Lung (tissue), 12 donors: Measurements from ENCODE around the gene WBP4. TPM values are rescaled to one million over a fixed set of nuclear protein-coding genes. Genes with fewer than 3 reads are reported as not detected.
"Not testable (repeated sequence)": the region's sequence is repeated elsewhere in the genome, so short reads cannot be mapped to it uniquely, and the experiment has no call there.

Experiments used
- ATAC-seq: fragments of 200-7000 bp; cut with Tn5 transposase; one replicate; pipeline ENCODE4 v1.9.1; 2020; ENCODE audit warnings: moderate number of reproducible peaks; ENCODE audit not compliant: insufficient read depth, low FRiP score
- DNase-seq, 3 donors: peaks; one replicate each; pipeline ENCODE4 v3.0.0-alpha.2; 2013 to 2017
- H3K27ac ChIP-seq, 2 donors: one replicate each; pipeline ENCODE4 v1.5.1; 2013; ENCODE audit warnings: mild to moderate bottlenecking in 2 of 2, moderate library complexity in 2 of 2, control low read depth in 1 of 2, inconsistent platforms in 1 of 2, low read depth in 1 of 2, low read length in 1 of 2
- H3K27me3 ChIP-seq, 3 donors: one replicate each; pipeline ENCODE4 v1.5.1; 2013; ENCODE audit warnings: low read length in 2 of 3; ENCODE audit not compliant: control insufficient read depth in 3 of 3, insufficient read depth in 3 of 3
- H3K36me3 ChIP-seq, 4 donors: one replicate each; pipeline ENCODE4 v1.5.1; 2013; ENCODE audit warnings: low read length in 4 of 4, mild to moderate bottlenecking in 1 of 4, moderate library complexity in 1 of 4; ENCODE audit not compliant: control insufficient read depth in 4 of 4, insufficient read depth in 4 of 4
- H3K4me1 ChIP-seq, 5 donors: one replicate each; pipeline ENCODE4 v1.5.1; 2013; ENCODE audit warnings: low read length in 5 of 5, mild to moderate bottlenecking in 2 of 5, moderate library complexity in 1 of 5; ENCODE audit not compliant: control insufficient read depth in 5 of 5, insufficient read depth in 5 of 5
- H3K4me3 ChIP-seq: one replicate; pipeline ENCODE4 v1.5.1; 2013; ENCODE audit warnings: mild to moderate bottlenecking, control low read depth, moderate library complexity
- H3K9ac ChIP-seq, 2 donors: one replicate each; pipeline ENCODE4 v1.5.1; 2013; ENCODE audit warnings: low read length in 2 of 2, control low read depth in 1 of 2; ENCODE audit not compliant: insufficient read depth in 1 of 2
- H3K9me3 ChIP-seq, 4 donors: one replicate each; pipeline ENCODE4 v1.5.1; 2013; ENCODE audit warnings: low read length in 3 of 4, mild to moderate bottlenecking in 1 of 4, moderate library complexity in 1 of 4; ENCODE audit not compliant: control insufficient read depth in 4 of 4, insufficient read depth in 3 of 4
- CTCF ChIP-seq: IDR thresholded peaks from 2 replicates; pipeline ENCODE4 v1.5.1; 2012; ENCODE audit warnings: mild to moderate bottlenecking; ENCODE audit errors: control extremely low read depth, extremely low read depth
- WGBS, 2 donors: extraction: QIAGEN DNeasy Blood & Tissue Kit; methylation state at CpG; one replicate each; pipeline ENCODE4 v1.1.7; 2013; 5-methylcytosine and 5-hydroxymethylcytosine counted together
- polyA plus RNA-seq, 2 donors: library from polyadenylated mRNA; stranded (reverse); fragments of 200-250 nt; gene quantifications; one replicate each; pipeline ENCODE4 v1.2.1, GENCODE V29; 2013
- total RNA-seq, 2 donors: library from RNA; depleted of rRNA in 1 of 2; stranded (reverse); fragments of >200 nt in 1 of 2; gene quantifications; one replicate each; pipeline ENCODE4 v1.2.1, GENCODE V29; 2014 to 2021
- donor health status: control.
- donor health status: control.
- donor health status: Bipolar disorder and iron deficiency.
- donor health status: healthy.
- donor health status: DM: yes; HTN: yes; CAD: no.

Gene WBP4
- total and polyA plus RNA-seq, 4 donors = 7.9 to 12.4 (median 9.4) TPM

DNA sequence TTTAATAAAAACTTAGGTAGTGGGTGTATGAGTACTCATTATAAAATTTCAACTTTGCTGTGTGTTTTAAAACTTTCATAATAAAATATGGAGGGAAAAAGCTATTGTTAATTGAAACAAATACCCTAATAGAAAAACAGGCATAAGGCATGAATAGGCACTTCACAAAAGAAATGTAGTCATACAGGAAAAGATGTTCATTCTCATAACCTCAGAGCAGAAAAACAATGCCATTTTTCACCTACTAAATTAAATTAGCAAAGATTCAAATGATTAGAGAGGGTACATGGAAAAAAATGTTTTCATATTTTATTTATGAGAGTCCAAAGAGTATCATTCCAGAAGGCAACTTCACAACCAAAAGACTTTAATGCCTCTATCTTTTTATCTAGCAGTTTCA is 21.6 kb upstream of the WBP4 start:
- Histone ChIP-seq H3K27ac (no peak overlapping the region), H3K4me1 (peaks cover 0 to 6% (median 0%) of the 10 kb centered on the region in 5 donors)
- DNase-seq = no peak

DNA sequence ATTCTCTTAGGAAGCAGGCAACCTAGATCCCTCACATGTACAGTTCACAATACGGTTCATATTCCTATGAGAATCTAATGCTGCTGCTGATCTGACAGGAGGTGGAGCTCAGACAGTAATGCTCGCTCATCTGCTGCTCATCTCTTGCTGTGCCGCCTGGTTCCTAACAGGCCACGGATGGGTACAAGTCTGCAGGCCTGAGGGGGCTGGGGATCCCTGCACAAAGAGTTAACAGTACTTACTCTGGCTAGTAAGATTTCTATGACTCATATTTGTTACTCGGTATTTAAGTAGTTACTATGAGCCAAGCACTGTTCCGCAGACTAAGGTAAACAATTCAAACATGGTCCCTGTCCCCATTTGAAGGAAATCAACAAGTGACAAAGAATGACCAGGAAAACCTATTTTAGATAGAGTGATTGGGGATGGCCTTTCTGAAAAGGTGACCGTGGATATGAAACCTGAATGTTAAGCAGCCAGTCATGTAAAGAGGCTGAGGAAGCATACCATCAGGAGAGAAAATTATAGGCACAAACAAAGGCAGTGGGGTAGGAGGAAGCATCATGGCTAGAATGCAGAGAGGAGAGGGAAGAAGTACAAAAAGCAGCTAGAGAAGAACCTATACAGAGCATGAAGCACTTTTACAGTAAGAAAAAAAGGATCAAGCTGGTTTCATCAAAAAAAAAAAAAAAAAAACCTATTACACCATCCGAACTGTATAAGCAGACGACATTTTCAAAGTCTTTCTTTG is 20.6 kb upstream of the WBP4 start:
- ATAC-seq = no peak

More for the DNA sequence above, 21.6 kb upstream of the WBP4 start:
- H3K36me3 ChIP-seq = no peaks in the 10 kb centered on the region
- H3K9me3 ChIP-seq = no peaks in the 10 kb centered on the region
- H3K27me3 ChIP-seq = no peaks in the 10 kb centered on the region
- no peak for TF ChIP-seq CTCF
- no peak overlapping the region for H3K9ac ChIP-seq
- H3K4me3 ChIP-seq = no peak overlapping the region
- no peak for ATAC-seq

GRCh38 chr13:41042419-41042818 is 18.9 kb upstream of the WBP4 start:
- DNase-seq, H3K27me3 ChIP-seq, H3K9ac ChIP-seq, ATAC-seq, H3K4me3 ChIP-seq, H3K9me3 ChIP-seq, H3K4me1 ChIP-seq, H3K36me3 ChIP-seq, H3K27ac ChIP-seq: not testable (repeated sequence)
- WGBS, 2 donors = 97% methylated on average over 2 to 3 of the region's 4 CpGs

More for the DNA sequence above, 20.6 kb upstream of the WBP4 start:
- no peaks in the 10 kb centered on the region for H3K27me3 ChIP-seq
- no peak overlapping the region for H3K9ac ChIP-seq
- no peak for DNase-seq
- no peak overlapping the region for H3K27ac ChIP-seq
- no peaks in the 10 kb centered on the region for H3K4me1 ChIP-seq
- no peaks in the 10 kb centered on the region for H3K36me3 ChIP-seq
- no peak for TF ChIP-seq CTCF
- H3K9me3 ChIP-seq = no peaks in the 10 kb centered on the region
- 77 to 79% methylated on average over 9 of the region's 9 CpGs for WGBS, 2 donors
- H3K4me3 ChIP-seq = no peak overlapping the region

GRCh38 chr13:41048640-41049039 is 12.7 kb upstream of the WBP4 start:
- 78 to 90% methylated on average over 5 of the region's 5 CpGs for WGBS, 2 donors
- ATAC-seq = no peak

More at GRCh38 chr13:41048640-41049039, 12.7 kb upstream of the WBP4 start:
- Histone ChIP-seq H3K4me3 (no peak overlapping the region), H3K36me3 (peaks cover 0 to 13% (median under 1%) of the 10 kb centered on the region in 4 donors), H3K27ac (no peak overlapping the region), H3K9ac (no peak overlapping the region), H3K9me3 (peaks cover 0 to 4% (median 1%) of the 10 kb centered on the region in 4 donors), H3K4me1 (peaks cover 0 to 23% (median 3%) of the 10 kb centered on the region in 5 donors), H3K27me3 (no peaks in the 10 kb centered on the region)
- TF ChIP-seq CTCF = no peak
- no peak for DNase-seq
